Activated CD4-positive, alpha-beta T cell treated with anti-CD3 and anti-CD28 coated beads, Interleukin-10, Interleukin-2, amounts not matched to agents 100 ng/mL and 50 ng/mL, durations not matched to agents 16 hours and 8 hours (primary cell): ENCODE results near the gene PAPPA2.
"Not testable (repeated sequence)": the region's sequence is repeated elsewhere in the genome, so short reads cannot be mapped to it uniquely, and the experiment has no call there.

Source experiments
- DNase-seq: peaks from one replicate; pipeline ENCODE4 v3.0.0-alpha.2; 2020

PAPPA2 gene

GRCh38 chr1:176462674-176463378 is at the start of gene PAPPA2:
Gene PAPPA2 (plus strand): TSS chr1:176463175. CDS start chr1:176556323, 93,148 bp downstream.
- no peak for DNase-seq

- DNase-seq = no peak
Measured at GRCh38 chr1:176416777-176417176, 46.2 kb upstream of the PAPPA2 start.

GRCh38 chr1:176419608-176420007 is 43.4 kb upstream of the PAPPA2 start:
- peak; percentile 4 for DNase-seq

GRCh38 chr1:176434234-176434633 is 28.7 kb upstream of the PAPPA2 start:
- DNase-seq = no peak

- no peak for DNase-seq
Measured at GRCh38 chr1:176436251-176436650, 26.7 kb upstream of the PAPPA2 start.

- no peak for DNase-seq
Measured at GRCh38 chr1:176440176-176440575, 22.8 kb upstream of the PAPPA2 start.

- no peak for DNase-seq
Measured at GRCh38 chr1:176444286-176444685, 18.7 kb upstream of the PAPPA2 start.

GRCh38 chr1:176445402-176445801 is 17.6 kb upstream of the PAPPA2 start:
- DNase-seq = no peak

- DNase-seq = no peak
Measured at GRCh38 chr1:176448340-176448739, 14.6 kb upstream of the PAPPA2 start.

- no peak for DNase-seq
Measured at GRCh38 chr1:176450526-176450925, 12.4 kb upstream of the PAPPA2 start.

- not testable (repeated sequence) for DNase-seq
Measured at GRCh38 chr1:176451741-176452140, 11.2 kb upstream of the PAPPA2 start.

GRCh38 chr1:176456795-176457194 is 6.2 kb upstream of the PAPPA2 start:
- no peak for DNase-seq

- no peak for DNase-seq
Measured at GRCh38 chr1:176460544-176461336, 2.2 kb upstream of the PAPPA2 start.

- no peak for DNase-seq
Measured at GRCh38 chr1:176461576-176461975, 1.4 kb upstream of the PAPPA2 start.

GRCh38 chr1:176466514-176466913 is 3.5 kb downstream of the PAPPA2 start:
- DNase-seq = peak; percentile 0

- DNase-seq = no peak
Measured at GRCh38 chr1:176469450-176470010, 6.6 kb downstream of the PAPPA2 start.

- DNase-seq = no peak
Measured at GRCh38 chr1:176471338-176472121, 8.6 kb downstream of the PAPPA2 start.

- DNase-seq = no peak
Measured at GRCh38 chr1:176479971-176480370, 17.0 kb downstream of the PAPPA2 start.

- no peak for DNase-seq
Measured at GRCh38 chr1:176480750-176481149, 17.8 kb downstream of the PAPPA2 start.

GRCh38 chr1:176485083-176485482 is 22.1 kb downstream of the PAPPA2 start:
- no peak for DNase-seq

GRCh38 chr1:176494436-176494835 is 31.5 kb downstream of the PAPPA2 start:
- no peak for DNase-seq

- no peak for DNase-seq
Measured at GRCh38 chr1:176499671-176500070, 36.7 kb downstream of the PAPPA2 start.

- no peak for DNase-seq
Measured at GRCh38 chr1:176501599-176501998, 38.6 kb downstream of the PAPPA2 start.
